ENCODE results near the gene GSG1L. TPM values are rescaled to one million over a fixed set of nuclear protein-coding genes. Genes with fewer than 3 reads are reported as not detected.

GSG1L gene
- total RNA-seq, 2 experiments from 2014 or later = not detected

DNA sequence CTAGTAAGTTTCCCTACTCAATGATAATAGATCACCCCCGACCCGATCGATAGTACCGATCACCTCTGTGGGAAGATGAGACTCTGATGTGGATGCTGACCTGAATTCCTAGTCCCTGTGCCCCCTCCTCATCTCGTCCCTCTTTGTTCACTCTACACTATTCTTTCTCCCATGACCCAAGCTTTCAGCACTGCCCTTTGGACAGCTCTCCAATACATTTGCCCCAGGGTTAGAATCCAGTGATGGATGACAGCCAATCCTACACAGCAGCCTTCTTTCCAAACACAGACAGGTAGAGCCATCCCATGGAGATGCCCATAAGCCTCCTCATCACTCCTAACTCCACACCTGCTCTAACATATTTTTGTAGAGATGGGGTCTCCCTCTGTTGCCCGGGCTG, 141.1 kb downstream of the GSG1L start:
- ChIA-PET POLR2A (no interaction called here), CTCF (no interaction called here)
- H3K4me1 Mint-ChIP-seq = no peaks in the 10 kb centered on the region
- DNase-seq = no peak
- H3K9me3 Mint-ChIP-seq = no peaks in the 10 kb centered on the region
- peaks cover 27% of the 10 kb centered on the region for H3K27me3 Mint-ChIP-seq
- no peak overlapping the region for H3K27ac Mint-ChIP-seq
- H3K4me3 Mint-ChIP-seq = no peak overlapping the region
- H3K36me3 Mint-ChIP-seq (ENCODE audit: low read depth) = no peaks in the 10 kb centered on the region

DNA sequence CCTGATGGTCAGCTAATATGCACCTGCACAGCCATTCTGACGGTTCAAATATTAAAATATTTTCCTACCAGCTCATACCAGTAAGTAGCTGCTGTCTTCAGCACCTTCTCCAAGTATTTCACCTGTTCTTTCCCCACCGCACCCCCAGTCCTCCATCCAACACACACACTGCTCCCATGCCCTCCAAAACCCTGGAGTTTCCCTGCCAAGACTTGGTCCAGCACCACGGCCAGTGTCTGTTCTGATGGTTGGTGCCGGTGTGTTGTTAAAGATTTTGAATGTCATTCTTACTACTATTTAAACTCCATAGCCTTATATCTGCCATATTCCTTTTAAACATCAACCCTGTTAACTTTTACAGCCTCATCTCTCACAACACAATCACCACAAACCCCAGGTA, 142.4 kb downstream of the GSG1L start:
- POLR2A ChIA-PET = no interaction called here
- CTCF ChIA-PET = no interaction called here

DNA sequence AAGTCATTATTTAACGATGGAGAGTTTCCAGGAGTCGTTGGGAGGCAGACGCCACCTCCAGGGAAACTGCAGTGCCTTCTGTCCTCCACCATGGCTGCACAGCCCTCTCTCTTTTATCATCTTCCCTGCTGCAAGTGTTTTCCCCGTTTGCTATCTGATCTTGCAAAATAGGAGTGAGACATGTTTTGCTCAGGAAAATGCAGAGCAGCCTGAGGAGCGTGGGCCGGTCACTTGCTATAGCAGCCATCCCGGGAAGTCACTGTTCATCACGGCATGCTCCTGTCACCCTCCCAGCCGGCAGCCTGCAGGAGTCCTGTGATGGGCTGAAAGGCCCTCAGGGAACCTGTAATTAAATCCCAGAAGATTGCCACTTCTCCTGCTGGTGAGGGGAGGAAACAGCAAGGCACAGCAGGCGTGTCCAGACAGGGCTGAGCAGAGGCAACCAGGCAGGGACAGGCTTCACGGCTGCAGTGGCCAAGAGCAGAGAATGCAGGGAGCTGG, 143.1 kb downstream of the GSG1L start:
- Mint-ChIP-seq H3K4me1 (no peaks in the 10 kb centered on the region), H3K27me3 (peaks cover 27% of the 10 kb centered on the region), H3K4me3 (no peak overlapping the region), H3K36me3 (ENCODE audit: low read depth) (no peaks in the 10 kb centered on the region), H3K27ac (no peak overlapping the region), H3K9me3 (no peaks in the 10 kb centered on the region)
- POLR2A ChIA-PET = no interaction called here
- DNase-seq = no peak
- CTCF ChIA-PET = no interaction called here

More for the DNA sequence above, 142.4 kb downstream of the GSG1L start:
- Mint-ChIP-seq H3K27me3 (peaks cover 27% of the 10 kb centered on the region), H3K36me3 (ENCODE audit: low read depth) (no peaks in the 10 kb centered on the region), H3K4me1 (no peaks in the 10 kb centered on the region), H3K4me3 (no peak overlapping the region), H3K27ac (no peak overlapping the region), H3K9me3 (no peaks in the 10 kb centered on the region)
- no peak for DNase-seq

DNA sequence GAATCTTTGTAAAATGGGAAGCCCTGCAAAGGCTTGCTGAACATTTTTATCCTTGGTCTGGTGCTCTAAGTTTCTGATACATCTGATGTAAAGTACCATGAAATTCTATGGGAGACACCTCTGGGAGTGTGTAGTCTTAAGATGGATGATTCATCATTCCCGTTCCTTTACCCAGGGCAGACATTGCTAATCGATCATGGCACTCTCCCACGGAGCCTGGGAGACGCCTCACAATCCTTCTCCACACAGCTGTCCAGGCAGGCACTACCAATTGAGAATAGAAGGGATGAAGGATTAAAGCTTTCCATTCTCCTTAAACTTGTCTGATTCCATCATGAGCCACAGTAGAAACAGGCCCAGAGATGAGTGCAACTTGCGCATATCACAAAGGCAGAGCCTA, 144.8 kb downstream of the GSG1L start:
- ChIA-PET CTCF (no interaction called here), POLR2A (no interaction called here)
- Mint-ChIP-seq H3K9me3 (no peaks in the 10 kb centered on the region), H3K36me3 (ENCODE audit: low read depth) (no peaks in the 10 kb centered on the region), H3K27ac (no peak overlapping the region), H3K4me1 (no peaks in the 10 kb centered on the region), H3K4me3 (no peak overlapping the region), H3K27me3 (peaks cover 27% of the 10 kb centered on the region)
- DNase-seq = no peak

DNA sequence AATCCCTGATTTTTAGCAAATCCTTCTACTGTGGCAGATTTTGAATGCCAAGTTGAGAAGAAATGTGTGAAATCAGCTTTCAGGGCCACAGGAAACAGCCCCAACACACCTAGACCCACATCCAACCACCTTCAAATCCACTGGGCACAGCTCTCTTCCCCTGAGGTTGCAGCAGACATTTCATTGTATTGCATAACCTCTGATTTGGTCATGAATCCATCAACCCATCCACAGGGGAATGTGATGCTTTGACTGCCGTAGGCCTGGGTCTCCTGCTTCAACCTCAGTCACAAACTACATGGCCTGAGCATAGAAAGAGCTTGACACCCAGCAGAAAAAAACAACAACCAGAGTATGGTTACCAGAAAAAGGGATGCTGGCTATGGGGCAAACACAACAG, 145.6 kb downstream of the GSG1L start:
- no peaks in the 10 kb centered on the region for H3K9me3 Mint-ChIP-seq
- ChIA-PET CTCF (no interaction called here), POLR2A (no interaction called here)
- no peaks in the 10 kb centered on the region for H3K36me3 Mint-ChIP-seq (ENCODE audit: low read depth)
- no peaks in the 10 kb centered on the region for H3K4me1 Mint-ChIP-seq
- H3K4me3 Mint-ChIP-seq = no peak overlapping the region
- H3K27me3 Mint-ChIP-seq = peaks cover 30% of the 10 kb centered on the region
- H3K27ac Mint-ChIP-seq = no peak overlapping the region
- no peak for DNase-seq

DNA sequence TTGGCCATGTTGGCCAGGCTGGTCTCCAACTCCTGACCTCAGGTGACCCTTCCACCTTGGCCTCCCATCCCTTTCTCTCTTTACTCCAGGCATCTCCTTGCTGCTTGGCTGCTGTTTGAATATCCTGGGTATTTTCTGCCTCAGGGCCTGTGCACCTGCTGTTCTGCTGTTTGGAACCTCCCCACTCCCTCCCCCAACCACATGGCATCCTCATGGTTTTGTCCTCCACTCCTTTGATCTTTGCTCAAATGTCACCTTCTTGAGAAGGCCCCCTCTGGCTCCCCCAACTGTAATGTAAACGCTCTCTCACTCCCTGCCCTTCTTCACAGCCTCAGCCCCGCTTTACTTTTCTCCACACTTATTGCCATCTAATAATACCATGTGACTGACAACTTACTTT, 152.0 kb downstream of the GSG1L start:
- no peaks in the 10 kb centered on the region for H3K4me1 Mint-ChIP-seq
- H3K36me3 Mint-ChIP-seq (ENCODE audit: low read depth) = no peaks in the 10 kb centered on the region
- no peak overlapping the region for H3K27ac Mint-ChIP-seq
- H3K4me3 Mint-ChIP-seq = no peak overlapping the region
- ChIA-PET CTCF (no interaction called here), POLR2A (no interaction called here)
- no peak for DNase-seq
- H3K27me3 Mint-ChIP-seq = peaks cover 3% of the 10 kb centered on the region
- no peaks in the 10 kb centered on the region for H3K9me3 Mint-ChIP-seq

DNA sequence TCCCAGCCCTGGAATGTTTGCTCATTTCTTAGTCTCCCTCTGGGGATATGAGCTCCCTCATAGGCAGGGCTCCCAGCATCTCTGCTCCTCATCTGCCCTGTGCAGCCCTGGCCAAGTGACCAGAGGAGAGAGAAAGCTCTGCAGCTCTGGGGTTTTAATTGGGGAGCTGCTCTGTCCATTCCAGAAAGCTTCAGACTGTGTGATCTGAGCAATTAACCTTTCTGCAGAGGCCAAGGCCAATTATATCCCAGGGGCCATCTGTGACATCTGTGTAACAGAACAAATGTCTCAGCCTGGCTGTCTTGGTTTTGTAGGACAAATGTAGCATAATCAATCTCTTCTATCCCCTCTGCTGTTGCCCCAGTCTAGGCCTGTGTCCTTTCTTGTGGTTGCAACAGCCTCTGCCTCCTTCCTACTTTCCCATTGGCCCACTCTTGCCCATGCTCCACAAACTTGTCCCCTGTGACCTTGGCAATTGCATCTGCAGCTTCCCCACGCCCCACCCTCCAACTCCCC, 156.0 kb downstream of the GSG1L start:
- Mint-ChIP-seq H3K36me3 (ENCODE audit: low read depth) (no peaks in the 10 kb centered on the region), H3K4me3 (no peak overlapping the region), H3K4me1 (no peaks in the 10 kb centered on the region), H3K9me3 (no peaks in the 10 kb centered on the region), H3K27ac (no peak overlapping the region), H3K27me3 (no peaks in the 10 kb centered on the region)
- ChIA-PET POLR2A (no interaction called here), CTCF (no interaction called here)
- no peak for DNase-seq

DNA sequence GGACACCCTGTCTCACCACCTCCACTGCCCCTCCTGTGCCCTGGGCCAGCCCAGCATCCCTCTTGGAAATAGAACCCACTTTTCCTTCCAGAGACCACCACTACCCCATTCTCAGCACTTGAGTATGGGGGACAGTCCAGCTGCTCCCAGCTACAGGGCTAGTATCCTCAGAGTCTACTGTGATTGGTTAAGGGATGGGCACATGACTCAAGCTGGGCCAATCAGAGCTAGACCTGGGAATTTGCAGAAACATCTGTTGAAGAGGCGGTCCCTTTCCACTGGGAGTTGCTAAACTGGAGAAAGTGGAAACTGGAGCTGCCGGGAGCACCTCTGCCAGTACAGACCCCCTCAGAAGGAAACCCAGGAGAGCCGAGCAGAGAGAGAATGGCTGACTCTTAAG, 156.6 kb downstream of the GSG1L start:
- no peak overlapping the region for H3K27ac Mint-ChIP-seq
- no peak for DNase-seq
- no peaks in the 10 kb centered on the region for H3K4me1 Mint-ChIP-seq

DNA sequence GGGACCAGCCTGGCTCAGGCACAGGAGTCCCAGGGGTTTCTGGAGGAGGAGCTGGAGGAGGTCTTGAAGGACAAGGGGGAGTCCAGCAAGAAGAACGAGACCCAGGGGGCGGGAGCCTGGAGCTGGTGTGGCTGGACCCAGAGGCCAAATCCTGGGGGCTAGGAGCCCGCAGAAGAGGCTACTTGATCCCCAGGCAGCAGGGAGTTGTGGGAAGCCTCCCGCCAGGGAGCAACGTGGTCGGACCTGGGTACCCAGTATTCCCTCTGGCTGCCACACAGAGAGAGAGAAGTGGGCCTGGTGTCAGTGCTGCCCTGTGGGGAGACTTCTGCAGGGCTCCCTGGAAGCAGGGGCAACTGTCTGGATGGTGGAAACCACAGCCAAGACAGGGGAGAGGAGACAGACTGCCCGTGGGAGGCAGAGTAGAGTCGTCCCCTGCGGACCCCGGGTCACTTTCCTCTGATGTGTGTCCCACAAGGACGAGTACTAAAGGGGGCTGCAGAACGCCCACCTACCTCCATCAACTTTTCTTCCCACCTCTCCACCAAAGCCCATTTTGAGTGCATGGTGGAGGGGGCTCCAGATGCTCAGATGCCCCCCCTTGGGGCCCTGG, 160.4 kb downstream of the GSG1L start:
- H3K27ac Mint-ChIP-seq = no peak overlapping the region
- no peaks in the 10 kb centered on the region for H3K4me1 Mint-ChIP-seq
- ChIA-PET POLR2A (no interaction called here), CTCF (no interaction called here)
- DNase-seq = no peak
- H3K36me3 Mint-ChIP-seq (ENCODE audit: low read depth) = no peaks in the 10 kb centered on the region
- no peaks in the 10 kb centered on the region for H3K27me3 Mint-ChIP-seq
- H3K9me3 Mint-ChIP-seq = no peaks in the 10 kb centered on the region
- no peak overlapping the region for H3K4me3 Mint-ChIP-seq

More for the DNA sequence above, 156.6 kb downstream of the GSG1L start:
- Mint-ChIP-seq H3K36me3 (ENCODE audit: low read depth) (no peaks in the 10 kb centered on the region), H3K9me3 (no peaks in the 10 kb centered on the region), H3K27me3 (no peaks in the 10 kb centered on the region), H3K4me3 (no peak overlapping the region)
- CTCF ChIA-PET = no interaction called here
- POLR2A ChIA-PET = no interaction called here

DNA sequence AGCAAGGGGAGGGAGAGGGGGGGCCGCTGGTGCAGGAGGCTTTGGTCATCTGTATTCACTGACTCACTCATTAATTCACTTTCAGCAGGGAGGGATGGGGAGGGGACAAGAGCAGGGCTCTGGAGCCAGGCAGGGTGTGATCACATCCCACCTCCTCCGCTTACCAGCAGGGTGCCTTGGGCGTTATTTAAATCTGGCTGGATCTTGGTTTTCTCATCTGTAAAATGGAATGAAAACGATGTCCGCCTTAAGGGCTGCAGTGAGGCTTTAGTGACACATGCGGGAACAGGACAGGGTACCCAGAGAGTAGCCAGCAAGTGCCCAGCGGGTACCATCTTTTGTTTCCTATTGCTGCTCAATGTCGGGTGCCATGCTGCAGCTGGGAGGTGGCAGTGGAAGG, 161.0 kb downstream of the GSG1L start:
- no peak for DNase-seq
- no peaks in the 10 kb centered on the region for H3K27me3 Mint-ChIP-seq
- CTCF ChIA-PET = no interaction called here
- no peak overlapping the region for H3K4me3 Mint-ChIP-seq
- POLR2A ChIA-PET = no interaction called here
- H3K36me3 Mint-ChIP-seq (ENCODE audit: low read depth) = no peaks in the 10 kb centered on the region
- no peaks in the 10 kb centered on the region for H3K9me3 Mint-ChIP-seq
- no peak overlapping the region for H3K27ac Mint-ChIP-seq
- no peaks in the 10 kb centered on the region for H3K4me1 Mint-ChIP-seq

DNA sequence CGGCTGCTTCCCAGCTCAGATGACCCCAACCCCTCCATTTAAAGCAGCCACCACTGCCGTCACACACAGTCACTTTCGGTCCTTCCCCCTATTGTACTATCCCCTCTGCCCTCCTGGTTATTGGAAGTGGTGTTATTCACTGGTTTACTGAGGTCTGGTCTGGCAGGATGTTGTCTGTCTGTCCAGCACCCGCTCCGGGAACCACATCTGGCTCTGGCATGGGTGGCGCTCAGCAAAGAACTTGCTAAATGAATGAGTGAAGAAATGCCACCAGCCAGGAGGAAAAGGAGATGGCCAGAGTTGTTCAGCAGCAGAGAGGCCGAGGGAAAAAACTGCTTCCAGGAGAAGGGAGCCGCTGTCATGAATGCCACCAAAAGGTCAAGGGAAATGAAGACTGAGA, 161.6 kb downstream of the GSG1L start:
- Mint-ChIP-seq H3K36me3 (ENCODE audit: low read depth) (no peaks in the 10 kb centered on the region), H3K4me1 (no peaks in the 10 kb centered on the region), H3K27ac (no peak overlapping the region), H3K9me3 (no peaks in the 10 kb centered on the region), H3K4me3 (no peak overlapping the region), H3K27me3 (no peaks in the 10 kb centered on the region)
- no peak for DNase-seq
- ChIA-PET CTCF (no interaction called here), POLR2A (no interaction called here)

DNA sequence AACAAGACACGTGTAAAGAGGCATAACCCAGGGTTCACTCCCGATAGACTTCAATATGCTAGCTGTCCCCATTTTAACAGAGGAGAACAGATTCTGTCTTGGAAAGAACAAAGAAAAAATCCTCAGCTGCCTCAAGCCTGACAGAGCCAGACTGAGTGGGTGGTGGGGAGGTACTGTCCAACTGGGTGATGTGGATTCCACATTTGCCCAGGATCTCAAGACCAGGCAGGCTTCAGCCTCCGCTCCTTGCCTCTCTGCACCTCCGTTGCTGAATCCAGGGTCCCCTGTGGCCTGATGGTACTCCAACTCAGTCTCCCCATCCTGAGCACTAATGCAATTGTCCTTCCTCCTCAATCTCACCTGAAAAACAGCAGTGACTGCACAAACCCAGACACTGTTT, 163.8 kb downstream of the GSG1L start:
- CTCF ChIA-PET = no interaction called here
- Mint-ChIP-seq H3K4me3 (no peak overlapping the region), H3K36me3 (ENCODE audit: low read depth) (no peaks in the 10 kb centered on the region), H3K4me1 (no peaks in the 10 kb centered on the region), H3K27me3 (no peaks in the 10 kb centered on the region), H3K27ac (no peak overlapping the region), H3K9me3 (no peaks in the 10 kb centered on the region)
- DNase-seq = no peak
- POLR2A ChIA-PET = no interaction called here

DNA sequence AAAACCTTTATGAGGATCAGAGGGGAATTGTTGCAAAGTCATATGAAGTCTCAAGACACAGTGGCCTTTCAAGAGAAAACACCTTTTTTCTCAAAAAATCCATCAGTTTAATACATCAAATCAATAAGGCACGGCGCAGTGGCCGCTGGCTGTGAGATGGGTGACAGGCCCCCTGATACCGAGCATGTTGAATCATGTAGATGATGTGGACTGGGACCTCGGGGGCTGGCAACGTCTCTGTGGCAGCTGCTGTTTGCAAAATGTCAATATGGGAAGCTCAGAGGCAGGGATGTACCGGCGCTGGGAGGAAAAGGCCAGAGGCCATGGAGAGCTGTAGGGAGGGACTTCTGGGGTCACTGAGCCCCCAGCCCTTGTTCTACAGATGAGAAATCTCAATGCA, 169.1 kb downstream of the GSG1L start:
- H3K27me3 Mint-ChIP-seq = peaks cover 2% of the 10 kb centered on the region
- no peak overlapping the region for H3K27ac Mint-ChIP-seq
- no peak for DNase-seq
- no peaks in the 10 kb centered on the region for H3K9me3 Mint-ChIP-seq
- CTCF ChIA-PET = interaction anchor here (0.6 kb wide), 1 partner anchor 236 kb away, joined by 6 read pairs; no protein-coding TSS in a partner anchor
- no peak overlapping the region for H3K4me3 Mint-ChIP-seq
- POLR2A ChIA-PET = no interaction called here
- H3K4me1 Mint-ChIP-seq = no peaks in the 10 kb centered on the region
- no peaks in the 10 kb centered on the region for H3K36me3 Mint-ChIP-seq (ENCODE audit: low read depth)

DNA sequence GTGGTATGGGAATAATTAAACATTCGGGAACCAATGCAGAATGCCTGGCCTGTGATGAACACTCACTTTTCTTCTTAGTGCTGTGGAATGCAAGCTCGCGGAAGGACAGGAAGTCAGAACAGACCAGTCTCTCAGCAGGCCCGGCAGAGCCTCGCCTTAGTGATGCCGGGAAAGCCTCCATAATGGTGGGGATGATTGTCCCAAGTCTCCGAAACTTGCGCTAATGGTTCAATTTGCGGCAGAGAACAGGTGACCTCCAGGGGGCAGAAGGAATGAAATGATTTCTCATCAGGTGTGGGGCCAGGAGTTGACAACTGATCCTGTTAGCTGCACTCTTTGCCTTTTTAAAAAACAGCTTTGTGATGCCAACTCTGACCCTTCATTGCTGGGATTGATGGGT, 170.6 kb downstream of the GSG1L start:
- ChIA-PET POLR2A (no interaction called here), CTCF (no interaction called here)
- Mint-ChIP-seq H3K36me3 (ENCODE audit: low read depth) (no peaks in the 10 kb centered on the region), H3K9me3 (no peaks in the 10 kb centered on the region), H3K27ac (no peak overlapping the region), H3K4me3 (no peak overlapping the region), H3K27me3 (peaks cover 2% of the 10 kb centered on the region), H3K4me1 (no peaks in the 10 kb centered on the region)
- DNase-seq = no peak

Data from activated CD4-positive, alpha-beta T cell treated with anti-CD3 and anti-CD28 coated beads, Interleukin-2, amount 10 ng/mL, durations not matched to agents 7 days and 5 days (primary cell).